Dendritic cell treated with granulocyte-macrophage colony-stimulating factor and Interleukin-4, amounts not matched to agents 40 ng/mL and 50 ng/mL, for 4 days (primary cell): ENCODE results near the gene SELENOO.

Experiments
- H3K27ac Mint-ChIP-seq: one replicate; pipeline ENCODE4 v1.8.0; 2022; ENCODE audit warnings: mild to moderate bottlenecking, mixed read lengths
- H3K27me3 Mint-ChIP-seq: one replicate; pipeline ENCODE4 v1.8.0; 2022; ENCODE audit warnings: mild to moderate bottlenecking, mixed read lengths
- H3K36me3 Mint-ChIP-seq: one replicate; pipeline ENCODE4 v1.8.0; 2022; ENCODE audit warnings: low read depth, mixed read lengths
- H3K4me1 Mint-ChIP-seq: one replicate; pipeline ENCODE4 v1.8.0; 2022; ENCODE audit warnings: low read depth, mixed read lengths
- H3K4me3 Mint-ChIP-seq: one replicate; pipeline ENCODE4 v1.8.0; 2022; ENCODE audit warnings: mild to moderate bottlenecking, moderate library complexity, mixed read lengths
- H3K9me3 Mint-ChIP-seq: one replicate; pipeline ENCODE4 v1.8.0; 2022; ENCODE audit warnings: mixed read lengths
- intact Hi-C: fragments of 100-400 bp; cut with micrococcal nuclease; formaldehyde crosslinking; loops from one replicate; pipeline ENCODE4 v1.15.0; 2022

Gene SELENOO

DNA sequence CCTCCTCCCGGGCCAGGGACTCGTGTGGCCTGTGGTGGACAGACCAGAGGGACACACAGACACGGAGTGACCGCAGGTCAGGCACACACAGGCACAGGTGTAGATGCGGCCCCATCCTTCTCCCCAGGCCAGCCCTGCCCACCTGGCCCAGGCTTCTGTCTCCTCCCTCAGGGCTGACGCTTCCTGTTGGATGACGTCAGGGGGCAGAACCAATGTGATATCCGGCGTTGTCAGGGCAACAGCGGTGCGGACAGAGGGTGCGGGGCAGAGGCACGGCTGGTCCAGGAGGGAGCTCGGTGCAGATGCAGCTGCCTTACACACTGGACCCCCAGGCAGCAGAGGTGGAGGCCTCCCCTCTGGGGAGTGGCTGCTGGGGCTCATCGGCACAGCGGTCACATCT lies 46.9 kb downstream of the SELENOO start:
- Mint-ChIP-seq H3K27ac (peak overlapping the region; percentile 45), H3K36me3 (peaks cover 58% of the 10 kb centered on the region), H3K4me1 (peaks cover 70% of the 10 kb centered on the region), H3K4me3 (no peak overlapping the region), H3K9me3 (no peaks in the 10 kb centered on the region), H3K27me3 (no peaks in the 10 kb centered on the region)
- intact Hi-C loops: no loop called here

DNA sequence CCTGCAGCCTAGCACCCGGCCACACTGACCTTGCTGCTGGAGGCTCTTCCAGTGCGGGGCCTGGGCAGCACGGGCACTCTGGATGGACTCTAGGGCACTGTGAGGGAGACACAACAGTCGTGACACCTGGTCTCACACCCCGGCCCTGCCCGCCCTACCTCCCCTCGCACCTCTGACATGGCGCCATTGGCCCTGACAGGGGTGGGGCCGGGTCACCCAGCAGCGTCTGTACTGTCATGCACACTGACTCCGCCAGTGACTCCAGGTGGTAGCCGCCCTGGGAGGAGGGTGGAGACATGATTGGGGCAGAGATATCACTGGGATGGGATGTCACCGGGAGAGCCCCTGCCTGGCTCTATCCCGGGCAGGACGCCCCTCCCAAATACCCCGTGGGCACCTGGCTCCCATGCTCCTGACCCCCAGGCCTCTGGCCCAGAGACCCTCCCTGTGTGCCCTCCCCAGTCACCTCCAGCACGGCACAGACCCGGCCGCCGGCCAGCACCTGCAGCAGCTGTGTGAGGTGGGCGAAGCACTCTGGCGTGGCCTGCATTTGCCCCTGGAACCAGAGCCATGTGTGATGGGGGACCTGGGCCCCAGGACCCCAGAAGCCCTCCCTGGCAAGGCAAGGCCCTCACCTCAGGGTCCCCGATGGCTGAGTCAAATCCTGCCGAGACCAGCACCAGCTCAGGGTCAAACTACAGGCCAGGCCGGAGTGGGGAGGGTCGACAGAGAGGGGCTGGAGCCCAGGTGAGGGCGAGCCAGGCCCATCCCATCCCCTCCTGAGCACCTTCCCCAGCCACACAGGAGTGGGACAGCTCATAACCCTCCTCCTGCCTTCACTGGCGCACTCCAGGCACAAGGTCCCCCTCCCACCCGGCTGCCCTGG lies 47.6 kb downstream of the SELENOO start:
- Mint-ChIP-seq H3K27ac (peak overlapping the region; percentile 45), H3K4me1 (peaks cover 63% of the 10 kb centered on the region), H3K27me3 (no peaks in the 10 kb centered on the region), H3K4me3 (no peak overlapping the region), H3K9me3 (no peaks in the 10 kb centered on the region), H3K36me3 (peaks cover 58% of the 10 kb centered on the region)
- intact Hi-C loops: no loop called here

DNA sequence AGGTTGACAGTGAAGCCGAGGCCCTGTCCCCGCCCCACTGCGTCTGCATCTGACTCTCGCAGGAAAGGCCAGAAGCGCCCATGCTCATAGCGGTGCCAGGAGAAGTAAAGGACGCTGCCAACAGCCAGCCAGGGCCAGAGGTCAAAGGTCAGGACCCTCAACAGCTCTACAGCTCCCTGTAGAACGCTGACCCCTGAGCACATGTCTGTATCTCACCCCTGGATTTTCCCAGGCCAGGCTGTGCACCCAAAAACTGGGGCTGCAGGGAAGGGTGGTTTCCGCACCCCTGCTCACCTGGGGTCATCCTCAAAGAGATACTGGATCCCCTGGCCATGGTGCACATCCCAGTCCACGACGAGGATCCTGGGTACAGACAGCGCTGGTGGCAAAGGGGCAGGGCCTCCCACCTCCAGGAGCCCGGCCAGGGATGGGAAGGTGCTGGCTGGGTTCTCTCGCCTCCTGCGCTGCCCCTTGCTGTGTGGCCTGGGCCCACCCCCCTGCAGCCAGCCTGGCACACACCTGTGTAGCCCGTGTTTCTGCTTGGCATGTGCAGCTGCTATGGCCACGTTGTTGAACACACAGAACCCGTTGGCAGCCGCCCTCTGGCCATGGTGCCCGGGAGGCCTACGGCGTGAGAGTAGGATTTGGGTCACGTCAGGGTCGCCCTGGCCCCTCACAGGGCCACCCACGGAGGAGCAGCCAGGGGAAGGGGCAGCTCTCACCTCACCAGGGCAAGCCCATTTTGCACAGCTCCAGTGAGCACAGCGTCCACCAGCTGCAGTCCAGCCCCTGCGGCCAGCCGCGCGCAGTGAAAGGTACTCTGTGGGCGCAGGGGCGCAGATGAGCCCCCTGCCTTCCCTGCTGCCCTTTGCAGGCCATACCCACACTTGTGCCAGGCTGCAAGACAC lies 48.8 kb downstream of the SELENOO start:
- H3K27me3 Mint-ChIP-seq: no peaks in the 10 kb centered on the region
- H3K4me3 Mint-ChIP-seq: peak overlapping the region; percentile 83
- intact Hi-C loops: loop anchor here (5.0 kb wide), 1 partner anchor 373 kb away; no protein-coding TSS in a partner anchor
- peaks cover 54% of the 10 kb centered on the region for H3K36me3 Mint-ChIP-seq
- H3K27ac Mint-ChIP-seq: peak overlapping the region; percentile 61
- peaks cover 54% of the 10 kb centered on the region for H3K4me1 Mint-ChIP-seq
- H3K9me3 Mint-ChIP-seq: no peaks in the 10 kb centered on the region

DNA sequence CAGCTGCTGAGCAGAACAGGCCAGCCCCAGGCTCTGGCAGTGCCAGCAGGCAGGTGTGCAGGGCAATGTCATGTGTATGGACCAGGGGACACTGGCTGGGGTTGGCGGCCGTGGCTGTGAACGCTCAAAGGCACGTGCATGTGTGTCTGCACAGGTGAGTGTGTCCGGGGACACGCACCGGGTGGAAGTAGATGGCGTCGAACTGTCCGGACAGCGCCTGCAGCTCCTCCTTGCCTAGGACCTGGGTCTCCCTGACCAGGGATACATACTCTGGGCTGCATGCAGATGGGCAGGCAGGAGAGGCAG lies 49.4 kb downstream of the SELENOO start:
- H3K36me3 Mint-ChIP-seq: peaks cover 48% of the 10 kb centered on the region
- H3K4me1 Mint-ChIP-seq: peaks cover 49% of the 10 kb centered on the region
- peak overlapping the region; percentile 61 for H3K27ac Mint-ChIP-seq
- no peaks in the 10 kb centered on the region for H3K27me3 Mint-ChIP-seq
- intact Hi-C loops: loop anchor here (5.0 kb wide), 1 partner anchor 372 kb away; no protein-coding TSS in a partner anchor
- no peaks in the 10 kb centered on the region for H3K9me3 Mint-ChIP-seq
- H3K4me3 Mint-ChIP-seq: peak overlapping the region; percentile 83

DNA sequence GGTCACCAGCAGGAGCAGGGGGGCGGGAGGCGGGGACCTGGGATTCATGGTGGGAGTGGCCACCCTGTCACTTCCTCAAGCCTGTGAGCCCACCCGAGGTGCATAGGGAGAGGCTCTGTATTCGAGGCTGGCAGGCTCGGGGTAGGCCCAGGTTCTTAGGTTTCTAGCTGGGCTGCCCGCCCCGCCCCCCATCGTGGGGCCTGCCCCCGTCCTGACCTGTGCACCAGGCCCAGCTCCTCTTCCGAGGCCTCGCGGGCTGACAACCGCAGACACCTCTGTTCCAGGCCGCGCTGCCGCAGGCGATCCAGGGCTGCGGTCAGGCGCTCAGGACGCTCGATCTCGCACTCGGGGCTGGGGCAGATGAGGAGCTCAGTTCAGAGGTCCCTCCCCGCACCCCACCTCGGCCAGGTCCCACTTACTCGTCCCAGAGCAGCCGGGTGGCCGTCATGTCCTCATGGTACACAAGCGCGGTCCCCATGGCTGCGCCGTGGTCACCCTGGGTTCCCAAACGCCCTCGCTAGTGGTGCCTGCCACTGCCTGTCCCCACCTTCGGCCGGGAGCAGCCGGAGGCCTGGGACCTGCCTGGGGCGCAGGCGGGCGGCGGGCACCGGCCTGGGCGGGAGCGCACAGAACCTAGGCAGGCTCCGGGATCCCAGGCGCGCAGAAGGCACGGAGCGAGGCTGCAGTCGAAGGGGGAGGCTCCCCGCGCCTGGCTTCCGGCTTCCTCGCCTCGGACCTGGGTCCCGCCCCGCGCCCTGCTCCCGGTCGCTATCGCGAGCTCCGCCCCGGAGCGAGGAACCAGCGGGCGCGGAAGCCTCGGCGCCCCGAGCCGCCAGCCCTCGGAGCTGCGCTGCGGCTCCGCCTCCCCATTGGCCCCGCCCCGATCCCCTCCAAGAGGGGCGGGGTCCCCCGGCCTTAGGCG lies 50.0 kb downstream of the SELENOO start, which contains the start of gene HDAC10:
Gene HDAC10, minus strand, starts transcription at position 711 of the 922 bp plus-strand sequence. Its CDS starts 233 bp downstream, at position 478.
- H3K36me3 Mint-ChIP-seq: peaks cover 43% of the 10 kb centered on the region
- peak within 1 kb of the TSS; percentile 61 for H3K27ac Mint-ChIP-seq
- H3K27me3 Mint-ChIP-seq: no peaks in the 10 kb centered on the region
- H3K4me3 Mint-ChIP-seq: peak within 1 kb of the TSS; percentile 83
- intact Hi-C loops: loop anchor here (5.0 kb wide), 1 partner anchor 371 kb away; no protein-coding TSS in a partner anchor
- peaks cover 45% of the 10 kb centered on the region for H3K4me1 Mint-ChIP-seq
- no peaks in the 10 kb centered on the region for H3K9me3 Mint-ChIP-seq

DNA sequence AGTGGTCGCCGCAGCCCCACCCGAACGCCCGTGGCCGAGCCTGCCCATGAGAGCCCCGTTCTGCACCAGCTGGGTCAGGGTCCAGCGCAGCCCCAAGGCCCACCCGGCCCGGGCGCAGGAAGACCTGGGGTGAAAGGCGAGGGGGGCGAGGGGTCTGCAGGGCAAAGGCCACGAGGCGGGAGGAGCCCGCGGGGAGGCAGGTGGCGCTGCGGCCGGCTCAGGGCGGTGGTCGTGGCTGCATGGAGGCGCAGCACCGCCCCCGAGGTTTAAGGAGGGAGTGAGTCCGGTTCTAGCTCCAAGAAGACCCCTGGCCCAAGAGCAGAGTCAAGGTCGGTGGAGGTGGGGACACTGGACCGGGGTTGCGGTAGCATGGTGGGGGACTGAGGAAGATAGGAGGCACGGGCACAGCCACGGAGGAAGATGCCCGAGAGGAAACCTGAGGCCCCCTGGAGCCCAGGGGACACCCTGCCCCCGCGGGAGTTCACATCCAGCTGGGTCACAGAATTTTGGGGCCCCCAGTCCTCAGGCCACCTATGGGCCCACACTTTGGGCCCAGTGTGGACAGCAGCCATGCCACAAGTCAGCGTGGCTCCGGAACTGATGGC lies 50.8 kb downstream of the SELENOO start:
- H3K27ac Mint-ChIP-seq: peak overlapping the region; percentile 55
- peak overlapping the region; percentile 83 for H3K4me3 Mint-ChIP-seq

DNA sequence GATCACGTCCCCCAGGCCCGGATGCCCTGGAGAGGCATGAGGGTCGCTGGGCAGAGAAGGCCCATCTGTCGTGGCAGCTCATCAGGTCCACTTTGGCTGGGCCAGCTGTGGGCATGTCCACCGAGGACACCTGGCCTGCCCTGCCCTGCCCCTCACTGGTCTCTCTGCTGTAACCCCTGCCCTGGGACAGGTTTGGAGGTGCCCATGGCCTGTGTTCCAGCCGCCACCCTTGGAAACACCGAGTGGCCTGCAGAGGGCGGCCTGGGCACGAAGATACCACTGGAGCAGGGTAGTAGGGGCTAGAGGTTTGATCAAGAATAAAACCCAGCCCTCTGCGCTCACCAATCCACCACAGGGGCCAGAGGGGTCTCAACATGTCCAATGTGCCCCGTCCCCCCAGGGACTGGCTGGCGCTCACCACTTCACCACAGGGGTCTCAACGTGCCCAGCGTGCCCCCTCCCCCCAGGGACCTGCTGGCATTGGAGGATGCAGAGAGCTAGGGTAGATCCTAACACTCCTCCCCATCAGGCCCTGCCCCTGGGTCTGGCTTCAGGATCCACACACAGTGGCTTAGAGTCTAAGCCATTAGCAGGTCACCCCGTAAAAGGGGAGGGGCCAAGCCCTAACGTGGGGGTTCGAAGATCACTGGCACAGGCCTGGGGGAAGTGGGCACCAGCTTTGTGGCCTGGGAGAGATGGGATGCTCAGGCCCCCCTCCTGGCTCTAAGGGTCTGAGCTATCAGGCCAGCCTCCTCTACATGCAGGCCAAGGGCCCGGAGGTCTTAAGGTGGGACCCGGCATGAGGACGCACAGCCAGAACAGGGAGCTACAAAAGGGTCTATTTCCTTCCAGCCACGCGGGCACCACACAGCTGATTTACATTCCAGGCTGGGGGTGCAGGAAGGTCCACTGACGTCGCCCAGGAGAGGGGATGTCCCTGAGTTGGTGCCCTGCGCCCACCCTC lies 51.6 kb downstream of the SELENOO start:
- Mint-ChIP-seq H3K27ac (no peak overlapping the region), H3K27me3 (peaks cover 2% of the 10 kb centered on the region), H3K36me3 (peaks cover 28% of the 10 kb centered on the region), H3K9me3 (no peaks in the 10 kb centered on the region), H3K4me1 (peaks cover 33% of the 10 kb centered on the region), H3K4me3 (peak overlapping the region; percentile 83)
- intact Hi-C loops: loop anchor here (1.0 to 5.0 kb wide), 3 partner anchors 90 to 370 kb away; partner anchors contain the start of gene PPP6R2

More for the DNA sequence above, 50.8 kb downstream of the SELENOO start:
- Mint-ChIP-seq H3K27me3 (no peaks in the 10 kb centered on the region), H3K4me1 (peaks cover 37% of the 10 kb centered on the region), H3K36me3 (peaks cover 36% of the 10 kb centered on the region), H3K9me3 (no peaks in the 10 kb centered on the region)
- intact Hi-C loops: loop anchor here (1.0 to 5.0 kb wide), 3 partner anchors 91 to 371 kb away; partner anchors contain the start of gene PPP6R2

DNA sequence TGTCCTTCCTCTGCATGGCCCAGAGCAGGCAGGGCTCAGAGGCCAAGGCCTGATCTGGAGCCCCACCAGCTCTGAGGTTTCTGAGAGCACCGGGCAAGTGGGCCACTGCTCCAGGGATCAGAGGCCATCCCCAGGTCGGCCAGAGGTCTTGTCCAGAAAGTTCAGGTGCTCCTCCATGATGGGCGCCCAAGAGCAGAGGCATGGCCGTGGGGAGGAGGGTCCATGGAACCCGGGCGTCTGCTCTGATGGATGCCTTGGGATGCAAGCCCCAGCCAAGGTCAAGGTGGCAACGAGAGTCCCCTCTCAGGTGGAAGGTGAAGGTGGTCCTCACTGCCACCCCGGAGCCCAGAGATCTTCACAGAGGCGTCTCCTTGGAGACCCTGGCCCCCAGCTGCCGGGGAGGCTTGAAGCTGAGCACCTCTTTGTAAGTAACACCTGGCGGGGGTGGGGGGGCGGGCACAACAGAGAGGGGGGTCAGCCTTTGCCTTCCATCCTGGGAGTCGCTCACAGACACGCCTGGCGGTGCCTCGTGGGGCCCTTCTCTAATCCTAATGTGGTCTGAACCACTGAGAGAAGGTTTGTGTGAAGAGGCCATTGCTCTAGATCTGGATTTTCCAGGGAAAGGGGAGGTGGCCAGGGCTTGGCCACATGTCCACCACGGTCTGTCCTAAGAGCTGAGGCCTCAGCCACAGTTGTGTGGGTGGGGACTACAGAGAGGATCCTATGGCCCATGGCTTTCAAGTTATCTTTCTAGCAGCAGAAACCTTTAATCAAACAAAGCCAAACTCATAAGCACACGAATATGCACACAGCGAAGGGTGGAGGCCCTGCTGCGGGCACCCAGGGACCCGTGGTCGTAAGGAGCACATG lies 52.5 kb downstream of the SELENOO start:
- intact Hi-C loops: loop anchor here (2.0 to 5.0 kb wide), 2 partner anchors 90 to 369 kb away; partner anchors contain the start of gene PPP6R2
- Mint-ChIP-seq H3K27ac (no peak overlapping the region), H3K9me3 (no peaks in the 10 kb centered on the region), H3K4me3 (no peak overlapping the region), H3K36me3 (peaks cover 19% of the 10 kb centered on the region), H3K27me3 (peaks cover 8% of the 10 kb centered on the region), H3K4me1 (peaks cover 24% of the 10 kb centered on the region)

DNA sequence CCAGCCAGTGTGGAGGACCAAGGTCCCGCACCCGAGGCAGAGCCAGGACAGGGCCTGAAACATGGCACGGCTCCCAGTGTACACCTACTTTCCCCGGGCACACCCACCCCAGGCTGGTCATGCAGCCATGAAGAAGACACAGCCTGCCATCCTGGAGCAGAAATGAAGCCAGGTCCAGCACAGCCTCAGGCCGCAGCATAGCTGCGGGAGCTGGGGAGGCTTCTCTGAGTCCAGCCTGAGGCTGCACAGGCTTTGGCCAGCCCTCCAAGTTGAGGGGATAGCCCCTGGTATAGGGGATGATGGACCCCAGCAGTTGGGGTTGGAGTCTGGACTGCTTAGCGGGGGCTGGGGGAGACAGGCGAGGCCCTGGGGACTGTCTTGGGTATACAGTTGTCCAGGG lies 53.1 kb downstream of the SELENOO start:
- Mint-ChIP-seq H3K27ac (no peak overlapping the region), H3K9me3 (no peaks in the 10 kb centered on the region), H3K4me1 (peaks cover 24% of the 10 kb centered on the region), H3K4me3 (no peak overlapping the region), H3K36me3 (peaks cover 12% of the 10 kb centered on the region), H3K27me3 (peaks cover 15% of the 10 kb centered on the region)
- intact Hi-C loops: loop anchor here (2.0 to 5.0 kb wide), 2 partner anchors 89 to 368 kb away; partner anchors contain the start of gene PPP6R2

DNA sequence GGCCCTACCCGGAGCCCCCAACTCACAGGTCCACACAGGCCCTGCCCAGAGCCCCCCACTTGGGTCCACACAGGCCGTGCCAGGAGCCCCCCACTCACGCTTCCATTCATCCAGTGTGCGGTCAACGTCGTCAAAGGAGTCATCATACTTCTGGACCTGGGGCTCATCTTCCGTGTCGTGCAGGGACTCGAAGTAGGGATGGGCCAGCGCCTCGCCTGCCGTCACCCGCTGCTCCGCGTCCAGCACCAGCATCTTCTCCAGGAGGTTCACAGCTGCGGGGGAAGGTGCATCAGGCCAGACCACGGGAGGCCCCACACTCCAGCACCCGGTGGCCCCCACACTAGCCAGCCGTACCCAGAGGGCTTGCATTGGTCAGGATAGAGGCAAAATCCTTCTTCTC lies 54.3 kb downstream of the SELENOO start:
- peaks cover 26% of the 10 kb centered on the region for H3K27me3 Mint-ChIP-seq
- intact Hi-C loops: no loop called here
- no peaks in the 10 kb centered on the region for H3K9me3 Mint-ChIP-seq
- no peak overlapping the region for H3K27ac Mint-ChIP-seq
- H3K4me3 Mint-ChIP-seq: no peak overlapping the region
- peaks cover 2% of the 10 kb centered on the region for H3K36me3 Mint-ChIP-seq
- peaks cover 15% of the 10 kb centered on the region for H3K4me1 Mint-ChIP-seq

DNA sequence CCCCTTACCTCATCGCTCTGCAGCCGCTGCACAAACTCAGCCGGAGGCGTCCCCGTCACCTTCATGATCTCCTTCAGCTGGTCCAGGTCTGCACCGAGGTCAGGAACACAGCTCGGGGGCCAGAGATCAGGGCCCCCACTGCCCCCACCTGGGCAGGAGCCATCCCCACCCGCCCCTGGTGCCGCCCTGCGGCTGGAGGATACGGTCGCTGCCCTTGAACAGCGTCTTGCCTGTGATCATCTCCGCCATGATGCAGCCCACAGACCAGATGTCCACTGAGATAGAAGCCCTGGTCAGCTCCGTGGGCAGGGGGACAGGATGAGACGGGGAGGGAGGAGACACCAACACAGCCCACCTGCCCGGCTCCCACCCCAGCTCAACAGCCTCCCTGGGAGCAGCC lies 54.8 kb downstream of the SELENOO start:
- peaks cover 12% of the 10 kb centered on the region for H3K4me1 Mint-ChIP-seq
- H3K9me3 Mint-ChIP-seq: no peaks in the 10 kb centered on the region
- intact Hi-C loops: no loop called here
- H3K4me3 Mint-ChIP-seq: no peak overlapping the region
- H3K36me3 Mint-ChIP-seq: no peaks in the 10 kb centered on the region
- no peak overlapping the region for H3K27ac Mint-ChIP-seq
- peaks cover 31% of the 10 kb centered on the region for H3K27me3 Mint-ChIP-seq
